CD14-positive monocyte (primary cell): ENCODE data around the gene DGKQ. TPM values are rescaled to one million over a fixed set of nuclear protein-coding genes. Genes with fewer than 3 reads are reported as not detected.

Experiments
- DNase-seq, 3 donors: peaks; one replicate each; pipeline ENCODE4 v3.0.0-alpha.2; 2011 to 2022
- H2AFZ ChIP-seq: 2 replicates; pipeline ENCODE4 v1.6.0; 2012; ENCODE audit warnings: mild to moderate bottlenecking, low read depth, low read length, inconsistent platforms; ENCODE audit not compliant: insufficient read depth, poor library complexity, severe bottlenecking
- H3K27ac ChIP-seq, 2 donors: 1 replicate in 1 of 2; 2 replicates in 1 of 2; pipeline ENCODE4 v1.5.1; 2012 to 2013; ENCODE audit warnings: low read length in 2 of 2, control low read depth in 1 of 2, inconsistent platforms in 1 of 2, low read depth in 1 of 2, mild to moderate bottlenecking in 1 of 2
- H3K27me3 ChIP-seq, 2 donors: one replicate each; pipeline versions ENCODE4 v1.6.0 to v1.6.1; 2011 to 2013; ENCODE audit warnings: low read length in 2 of 2; ENCODE audit not compliant: control insufficient read depth in 2 of 2, insufficient read depth in 2 of 2
- H3K36me3 ChIP-seq, 2 donors: replicated peaks in 1 of 2; 1 replicate in 1 of 2; 2 replicates in 1 of 2; pipeline versions ENCODE4 v1.5.1 to v1.6.1; 2012 to 2013; ENCODE audit warnings: low read length in 2 of 2, control low read depth in 1 of 2, inconsistent platforms in 1 of 2, mild to moderate bottlenecking in 1 of 2; ENCODE audit not compliant: insufficient read depth in 2 of 2, control insufficient read depth in 1 of 2
- H3K4me1 ChIP-seq, 2 donors: 1 replicate in 1 of 2; 2 replicates in 1 of 2; pipeline versions ENCODE4 v1.5.1 to v1.6.1; 2012 to 2013; ENCODE audit warnings: low read length in 2 of 2, control low read depth in 1 of 2, inconsistent platforms in 1 of 2, mild to moderate bottlenecking in 1 of 2, moderate library complexity in 1 of 2; ENCODE audit not compliant: insufficient read depth in 2 of 2, control insufficient read depth in 1 of 2
- H3K4me2 ChIP-seq: replicated peaks from 2 replicates; pipeline ENCODE3; 2012; ENCODE audit warnings: low read length, moderate library complexity, mild to moderate bottlenecking; ENCODE audit not compliant: poor library complexity, severe bottlenecking; ENCODE audit errors: extremely low read depth
- H3K4me3 ChIP-seq, 3 experiments: fragments of 200-600 bp in 1 of 3; sonication (generic) in 1 of 3; replicated peaks in 1 of 3; 1 replicate in 2 of 3; 2 replicates in 1 of 3; pipeline ENCODE4 v1.5.1; 2011 to 2013; ENCODE audit warnings: low read length in 3 of 3, mild to moderate bottlenecking in 3 of 3, control low read depth in 2 of 3, low read depth in 2 of 3, inconsistent platforms in 1 of 3, moderate library complexity in 1 of 3
- H3K79me2 ChIP-seq: 2 replicates; pipeline ENCODE4 v1.6.0; 2012; ENCODE audit warnings: mild to moderate bottlenecking, control low read depth, inconsistent platforms, low read length, moderate library complexity; ENCODE audit not compliant: insufficient read depth
- H3K9ac ChIP-seq: 2 replicates; pipeline ENCODE4 v1.6.0; 2017; ENCODE audit warnings: low read length, mild to moderate bottlenecking; ENCODE audit not compliant: insufficient read depth, poor library complexity, severe bottlenecking
- H3K9me3 ChIP-seq, 2 donors: replicated peaks in 1 of 2; 1 replicate in 1 of 2; 2 replicates in 1 of 2; pipeline versions ENCODE4 v1.5.1 to v1.6.1; 2012 to 2013; ENCODE audit warnings: low read length in 2 of 2, control low read depth in 1 of 2; ENCODE audit not compliant: control insufficient read depth in 1 of 2, insufficient read depth in 1 of 2
- H4K20me1 ChIP-seq: 2 replicates; pipeline ENCODE4 v1.6.0; 2012; ENCODE audit warnings: mild to moderate bottlenecking, low read length, control low read depth, moderate library complexity; ENCODE audit not compliant: insufficient read depth
- H3K27ac Mint-ChIP-seq, 7 donors: one replicate each; pipeline ENCODE4 v1.8.0; 2020; ENCODE audit warnings: mild to moderate bottlenecking in 7 of 7, mixed read lengths in 7 of 7, moderate library complexity in 6 of 7, inconsistent platforms in 2 of 7
- H3K27me3 Mint-ChIP-seq, 3 donors: one replicate each; pipeline ENCODE4 v1.8.0; 2021 to 2022; ENCODE audit warnings: low read depth in 3 of 3, mild to moderate bottlenecking in 3 of 3, mixed read lengths in 3 of 3, moderate library complexity in 3 of 3, inconsistent platforms in 1 of 3
- H3K36me3 Mint-ChIP-seq, 2 donors: one replicate each; pipeline ENCODE4 v1.8.0; 2020; ENCODE audit warnings: mixed read lengths in 2 of 2, inconsistent platforms in 1 of 2, mild to moderate bottlenecking in 1 of 2
- H3K4me1 Mint-ChIP-seq: one replicate; pipeline ENCODE4 v1.8.0; 2020; ENCODE audit warnings: mild to moderate bottlenecking, mixed read lengths
- H3K4me3 Mint-ChIP-seq, 2 donors: one replicate each; pipeline ENCODE4 v1.8.0; 2020; ENCODE audit warnings: mild to moderate bottlenecking in 2 of 2, mixed read lengths in 2 of 2, moderate library complexity in 1 of 2
- H3K9me3 Mint-ChIP-seq, 7 donors: one replicate each; pipeline ENCODE4 v1.8.0; 2020 to 2022; ENCODE audit warnings: mixed read lengths in 7 of 7, mild to moderate bottlenecking in 6 of 7, moderate library complexity in 6 of 7, inconsistent platforms in 2 of 7
- WGBS: methylation state at CpG from one replicate; pipeline ENCODE4 v1.1.5; 2013; ENCODE audit warnings: missing lambda C conversion rate; ENCODE audit not compliant: insufficient coverage; 5-methylcytosine and 5-hydroxymethylcytosine counted together
- intact Hi-C, 2 donors: fragments of 100-400 bp; cut with micrococcal nuclease; formaldehyde crosslinking; loops; one replicate each; pipeline versions ENCODE4 v1.15.0 to v1.15.1; 2023
- polyA plus RNA-seq, 3 donors: library from polyadenylated mRNA; depleted of rRNA in 1 of 3; unstranded in 2 of 3; stranded (reverse) in 1 of 3; fragments of 300-500 nt in 2 of 3; fragments of >200 nt in 1 of 3; fragmentation: Illumina TruSeq in 2 of 3; gene quantifications; 1 replicate in 2 of 3; 2 replicates in 1 of 3; pipeline ENCODE4 v1.2.3, GENCODE V29; 2012 to 2021
- TF ChIP-seq, protein P1 (sequence below): fragments of 200-600 bp; IDR thresholded peaks from one replicate; pipeline ENCODE4 v1.8.0; 2022; ENCODE audit warnings: antibody characterized with exemption, mild to moderate bottlenecking

Gene DGKQ
- polyA plus RNA-seq, 3 donors, result 0.58 to 23.1 (median 2.4) TPM

DNA sequence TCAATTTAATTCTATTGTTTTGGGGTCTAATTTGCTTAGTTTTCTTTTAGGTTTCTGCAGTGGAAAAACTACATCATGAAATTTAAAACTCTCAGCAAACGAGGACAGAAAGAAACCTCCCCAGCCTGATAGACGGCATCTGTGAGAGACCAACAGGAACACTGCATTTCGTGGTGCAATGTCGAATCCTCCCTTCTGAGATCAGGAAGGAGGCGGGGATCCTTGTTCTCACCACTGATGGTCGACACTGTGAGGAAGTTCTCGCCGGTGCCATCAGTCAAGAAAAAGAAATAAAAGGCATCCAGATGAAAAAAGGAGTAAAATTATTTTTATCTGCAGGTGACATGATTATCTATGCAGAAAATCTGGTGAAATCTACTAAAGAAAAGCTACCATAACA is 57.8 kb downstream of the DGKQ start:
- H3K4me3 ChIP-seq, result peak overlapping the region; percentile 11 to 66 (median 24)
- peaks cover 0 to 3% (median 0%) of the 10 kb centered on the region in 7 donors for H3K9me3 Mint-ChIP-seq
- peak overlapping the region in 1 of 2 donors; percentile 68 for H3K27ac ChIP-seq
- peak overlapping the region; percentile 30 for H3K9ac ChIP-seq
- peak overlapping the region; percentile 72 for H3K4me2 ChIP-seq
- 0% methylated on average over 3 of the region's 8 CpGs for WGBS
- peak overlapping the region; percentile 78 to 92 (median 88) for H3K27ac Mint-ChIP-seq
- no peaks in the 10 kb centered on the region for H3K27me3 ChIP-seq
- peaks cover 28 to 39% of the 10 kb centered on the region in 2 donors for H3K36me3 Mint-ChIP-seq
- TF ChIP-seq, protein P1, sequence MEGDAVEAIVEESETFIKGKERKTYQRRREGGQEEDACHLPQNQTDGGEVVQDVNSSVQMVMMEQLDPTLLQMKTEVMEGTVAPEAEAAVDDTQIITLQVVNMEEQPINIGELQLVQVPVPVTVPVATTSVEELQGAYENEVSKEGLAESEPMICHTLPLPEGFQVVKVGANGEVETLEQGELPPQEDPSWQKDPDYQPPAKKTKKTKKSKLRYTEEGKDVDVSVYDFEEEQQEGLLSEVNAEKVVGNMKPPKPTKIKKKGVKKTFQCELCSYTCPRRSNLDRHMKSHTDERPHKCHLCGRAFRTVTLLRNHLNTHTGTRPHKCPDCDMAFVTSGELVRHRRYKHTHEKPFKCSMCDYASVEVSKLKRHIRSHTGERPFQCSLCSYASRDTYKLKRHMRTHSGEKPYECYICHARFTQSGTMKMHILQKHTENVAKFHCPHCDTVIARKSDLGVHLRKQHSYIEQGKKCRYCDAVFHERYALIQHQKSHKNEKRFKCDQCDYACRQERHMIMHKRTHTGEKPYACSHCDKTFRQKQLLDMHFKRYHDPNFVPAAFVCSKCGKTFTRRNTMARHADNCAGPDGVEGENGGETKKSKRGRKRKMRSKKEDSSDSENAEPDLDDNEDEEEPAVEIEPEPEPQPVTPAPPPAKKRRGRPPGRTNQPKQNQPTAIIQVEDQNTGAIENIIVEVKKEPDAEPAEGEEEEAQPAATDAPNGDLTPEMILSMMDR, result no peak
- peak overlapping the region; percentile 52 to 92 for H3K4me3 Mint-ChIP-seq
- H3K9me3 ChIP-seq, result no peaks in the 10 kb centered on the region
- DNase-seq, result peak; percentile 44 to 49 (median 45)
- peaks cover 0 to 2% (median 0%) of the 10 kb centered on the region in 3 donors for H3K27me3 Mint-ChIP-seq
- H2AFZ ChIP-seq, result no peak overlapping the region
- peaks cover 100% of the 10 kb centered on the region for H4K20me1 ChIP-seq
- intact Hi-C loops, result no loop called here
- peaks cover 28 to 30% of the 10 kb centered on the region in 2 donors for H3K36me3 ChIP-seq
- peaks cover 95% of the 10 kb centered on the region for H3K79me2 ChIP-seq
- H3K4me1 Mint-ChIP-seq, result peaks cover 54% of the 10 kb centered on the region
- peaks cover 39 to 40% of the 10 kb centered on the region in 2 donors for H3K4me1 ChIP-seq

DNA sequence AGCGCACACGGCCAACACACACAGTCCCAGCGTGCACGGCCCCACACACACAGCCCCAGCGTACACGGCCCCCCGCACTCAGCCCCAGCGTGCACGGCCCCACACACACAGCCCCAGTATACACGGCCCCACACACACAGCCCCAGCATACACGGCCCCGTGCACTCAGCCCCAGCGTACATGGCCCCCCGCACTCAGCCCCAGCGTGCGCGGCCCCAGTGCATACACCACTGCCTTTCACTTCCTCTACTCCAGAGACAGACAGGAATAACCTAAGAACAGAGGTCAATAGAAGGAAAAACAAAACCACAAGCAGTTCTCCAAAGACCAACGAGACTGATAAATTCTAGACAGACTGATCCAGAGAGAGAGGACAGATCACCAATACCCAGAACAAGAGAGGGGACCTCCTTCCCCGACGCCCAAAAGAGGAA is 58.3 kb downstream of the DGKQ start:
- H3K4me2 ChIP-seq, result peak overlapping the region; percentile 72
- H3K4me3 Mint-ChIP-seq, result peak overlapping the region; percentile 52 to 92
- intact Hi-C loops, result no loop called here

More for the DNA sequence above, 58.3 kb downstream of the DGKQ start:
- TF ChIP-seq, protein P1, result no peak
- Histone ChIP-seq H3K4me3 (peak overlapping the region; percentile 11 to 66 (median 24)), H2AFZ (no peak overlapping the region), H3K4me1 (peaks cover 33 to 35% of the 10 kb centered on the region in 2 donors), H3K9me3 (no peaks in the 10 kb centered on the region), H3K36me3 (peaks cover 32 to 36% of the 10 kb centered on the region in 2 donors), H3K79me2 (peaks cover 92% of the 10 kb centered on the region), H3K9ac (peak overlapping the region; percentile 30), H4K20me1 (peaks cover 100% of the 10 kb centered on the region), H3K27me3 (no peaks in the 10 kb centered on the region), H3K27ac (peak overlapping the region; percentile 46 to 68)
- 14% methylated on average over 17 of the region's 20 CpGs for WGBS
- DNase-seq, result peak in 2 of 3 donors; percentile 25 to 30
- H3K27ac Mint-ChIP-seq, result peak overlapping the region; percentile 78 to 92 (median 88)
- peaks cover 0 to 3% (median 0%) of the 10 kb centered on the region in 7 donors for H3K9me3 Mint-ChIP-seq
- H3K36me3 Mint-ChIP-seq, result peaks cover 29 to 42% of the 10 kb centered on the region in 2 donors
- peaks cover 49% of the 10 kb centered on the region for H3K4me1 Mint-ChIP-seq
- H3K27me3 Mint-ChIP-seq, result peaks cover 0 to 2% (median 0%) of the 10 kb centered on the region in 3 donors
